Thyroid gland (tissue), 4 donors: ENCODE data around the gene GPR158. TPM values are rescaled to one million over a fixed set of nuclear protein-coding genes. Genes with fewer than 3 reads are reported as not detected.

Experiments used
- DNase-seq, 2 donors: peaks; one replicate each; pipeline ENCODE4 v3.0.0-alpha.2; 2019
- H3K27ac ChIP-seq, 3 donors: fragments of 200-600 bp; sonication (generic); 1 replicate in 2 of 3; 2 replicates in 1 of 3; pipeline ENCODE4 v1.5.1; 2016 to 2019; ENCODE audit warnings: mild to moderate bottlenecking in 1 of 3, moderate library complexity in 1 of 3
- H3K27me3 ChIP-seq: fragments of 200-600 bp; sonication (generic); one replicate; pipeline ENCODE4 v1.5.1; 2019
- H3K36me3 ChIP-seq, 2 donors: fragments of 200-600 bp; sonication (generic); one replicate each; pipeline ENCODE4 v1.5.1; 2016 to 2019
- H3K4me1 ChIP-seq, 2 donors: fragments of 200-600 bp; sonication (generic); one replicate each; pipeline ENCODE4 v1.5.1; 2017 to 2019
- H3K4me3 ChIP-seq, 3 donors: fragments of 200-600 bp; sonication (generic); replicated peaks in 1 of 3; 1 replicate in 2 of 3; 2 replicates in 1 of 3; pipeline ENCODE4 v1.5.1; 2016; ENCODE audit warnings: mild to moderate bottlenecking in 1 of 3
- H3K9me3 ChIP-seq: fragments of 200-600 bp; sonication (generic); one replicate; pipeline ENCODE4 v1.5.1; 2017
- POLR2A ChIP-seq, 2 donors: fragments of 450-650 bp; IDR thresholded peaks; one replicate each; pipeline ENCODE4 v1.6.1; 2017; ENCODE audit warnings: antibody characterized with exemption in 2 of 2, mild to moderate bottlenecking in 2 of 2, moderate library complexity in 1 of 2
- WGBS, 2 donors: methylation state at CpG; one replicate each; pipeline ENCODE4 v1.1.5; 2017; 5-methylcytosine and 5-hydroxymethylcytosine counted together
- intact Hi-C: fragments of 100-400 bp; cut with DNase I; formaldehyde crosslinking; loops from one replicate; pipeline ENCODE4 v1.15.1; 2023
- small RNA-seq: library from RNA; depleted of rRNA; stranded (forward); fragments of <200 nt; gene quantifications from one replicate; pipeline ENCODE3, GENCODE V24; 2016
- total RNA-seq, 4 donors: library from RNA; depleted of rRNA; stranded (reverse); fragments of >200 nt; gene quantifications; one replicate each; pipeline ENCODE4 v1.2.3, GENCODE V29; 2016
- TF ChIP-seq, protein P1 (sequence below), 6 experiments: fragments of 200-600 bp in 3 of 6; fragments of 450-650 bp in 3 of 6; sonication (generic) in 3 of 6; IDR thresholded peaks; one replicate each; pipeline ENCODE4 v1.5.1; 2016 to 2019; ENCODE audit warnings: antibody characterized with exemption in 6 of 6, mild to moderate bottlenecking in 2 of 6, inconsistent platforms in 1 of 6, moderate library complexity in 1 of 6

Gene GPR158
- total RNA-seq, 4 donors from 2014 or later, result 0.13 to 1.9 (median 1.2) TPM

- H3K27ac ChIP-seq, result no peak overlapping the region
- H3K4me1 ChIP-seq, result no peaks in the 10 kb centered on the region
- no peaks in the 10 kb centered on the region for H3K9me3 ChIP-seq
- WGBS, 2 donors, result 65 to 72% methylated on average over 2 of the region's 2 CpGs
- H3K4me3 ChIP-seq, result no peak overlapping the region
- H3K36me3 ChIP-seq, result no peaks in the 10 kb centered on the region
- no peak for TF ChIP-seq POLR2A (IDR thresholded peaks at IDR 0.05)
- TF ChIP-seq, protein P1, sequence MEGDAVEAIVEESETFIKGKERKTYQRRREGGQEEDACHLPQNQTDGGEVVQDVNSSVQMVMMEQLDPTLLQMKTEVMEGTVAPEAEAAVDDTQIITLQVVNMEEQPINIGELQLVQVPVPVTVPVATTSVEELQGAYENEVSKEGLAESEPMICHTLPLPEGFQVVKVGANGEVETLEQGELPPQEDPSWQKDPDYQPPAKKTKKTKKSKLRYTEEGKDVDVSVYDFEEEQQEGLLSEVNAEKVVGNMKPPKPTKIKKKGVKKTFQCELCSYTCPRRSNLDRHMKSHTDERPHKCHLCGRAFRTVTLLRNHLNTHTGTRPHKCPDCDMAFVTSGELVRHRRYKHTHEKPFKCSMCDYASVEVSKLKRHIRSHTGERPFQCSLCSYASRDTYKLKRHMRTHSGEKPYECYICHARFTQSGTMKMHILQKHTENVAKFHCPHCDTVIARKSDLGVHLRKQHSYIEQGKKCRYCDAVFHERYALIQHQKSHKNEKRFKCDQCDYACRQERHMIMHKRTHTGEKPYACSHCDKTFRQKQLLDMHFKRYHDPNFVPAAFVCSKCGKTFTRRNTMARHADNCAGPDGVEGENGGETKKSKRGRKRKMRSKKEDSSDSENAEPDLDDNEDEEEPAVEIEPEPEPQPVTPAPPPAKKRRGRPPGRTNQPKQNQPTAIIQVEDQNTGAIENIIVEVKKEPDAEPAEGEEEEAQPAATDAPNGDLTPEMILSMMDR (IDR thresholded peaks at IDR 0.05), result no peak
- intact Hi-C loops, result no loop called here
- no peak for DNase-seq
- no peaks in the 10 kb centered on the region for H3K27me3 ChIP-seq
Observed at GRCh38 chr10:25651534-25651933, 476.7 kb downstream of the GPR158 start.

Small RNA genes within 50 kb of the gene (small RNA-seq; reads per million reads assigned to genes)
- not detected for gene RN7SKP220

Other genes with a start within 250 kb of the GPR158 start
- 1 to 10 TPM; 2.9 to 8.7 (median 5.6) TPM for gene PRTFDC1, start 222.4 kb upstream of the GPR158 start, total RNA-seq
- gene ENKUR, start 158.8 kb upstream of the GPR158 start, total RNA-seq, result under 1 TPM in 2 of 4 donors, not detected in 2; 0.33 to 0.73 TPM
- gene THNSL1, start 158.4 kb upstream of the GPR158 start, total RNA-seq, result 10 to 100 TPM in 1 of 4 donors, 1 to 10 TPM in 3; 5.8 to 10.1 (median 8.2) TPM